SIG-M5 treated with dmso at 0.1 percent for 504 hours (cell line): Measurements from ENCODE around the gene AKAP7.
A peak's percentile ranks its signal among the peaks of the same experiment; 100 is the strongest.
"Not testable (repeated sequence)": the region's sequence is repeated elsewhere in the genome, so short reads cannot be mapped to it uniquely, and the experiment has no call there.

Source experiments
- DNase-seq: peaks from one replicate; lab custom pipeline; 2025; ENCODE audit not compliant: unreplicated experiment; lab: John Stamatoyannopoulos, UW

AKAP7 gene

GRCh38 chr6:131135244-131136020, at the start of gene AKAP7:
TSS of gene AKAP7 (plus strand) at chr6:131135467. CDS start at chr6:131135764, 297 bp downstream.
- DNase-seq: peak; percentile 25

- DNase-seq: not testable (repeated sequence)
Measured at GRCh38 chr6:131090339-131090738, 44.9 kb upstream of the AKAP7 start.

GRCh38 chr6:131091944-131092343, 43.3 kb upstream of the AKAP7 start:
- DNase-seq: not testable (repeated sequence)

GRCh38 chr6:131093334-131093733, 41.9 kb upstream of the AKAP7 start:
- no peak for DNase-seq

- DNase-seq: no peak
Measured at GRCh38 chr6:131096786-131097185, 38.5 kb upstream of the AKAP7 start.

GRCh38 chr6:131101911-131102680, 33.2 kb upstream of the AKAP7 start:
- DNase-seq: no peak

- no peak for DNase-seq
Measured at GRCh38 chr6:131103296-131103695, 32.0 kb upstream of the AKAP7 start.

GRCh38 chr6:131103901-131104300, 31.4 kb upstream of the AKAP7 start:
- no peak for DNase-seq

GRCh38 chr6:131107151-131107550, 28.1 kb upstream of the AKAP7 start:
- DNase-seq: no peak

- DNase-seq: no peak
Measured at GRCh38 chr6:131112249-131112648, 23.0 kb upstream of the AKAP7 start.

- DNase-seq: no peak
Measured at GRCh38 chr6:131115651-131116050, 19.6 kb upstream of the AKAP7 start.

GRCh38 chr6:131116321-131116720, 18.9 kb upstream of the AKAP7 start:
- no peak for DNase-seq

GRCh38 chr6:131116755-131117360, 18.4 kb upstream of the AKAP7 start:
- peak; percentile 29 for DNase-seq

- peak; percentile 71 for DNase-seq
Measured at GRCh38 chr6:131117878-131118277, 17.4 kb upstream of the AKAP7 start.

GRCh38 chr6:131122007-131122406, 13.3 kb upstream of the AKAP7 start:
- DNase-seq: no peak

GRCh38 chr6:131122516-131122915, 12.8 kb upstream of the AKAP7 start:
- no peak for DNase-seq

GRCh38 chr6:131124336-131125071, 10.8 kb upstream of the AKAP7 start:
- no peak for DNase-seq

- DNase-seq: no peak
Measured at GRCh38 chr6:131125431-131125830, 9.8 kb upstream of the AKAP7 start.

- DNase-seq: peak; percentile 44
Measured at GRCh38 chr6:131129689-131130553, 5.3 kb upstream of the AKAP7 start.

GRCh38 chr6:131130554-131130940, 4.7 kb upstream of the AKAP7 start:
- no peak for DNase-seq
